Suppressor macrophage treated with lipopolysaccharide for 1 hour (primary cell): ENCODE results near the gene MCTP2.

Experiments
- DNase-seq, 3 donors: peaks; one replicate each; pipeline ENCODE4 v3.0.0-alpha.2; 2020 to 2022

MCTP2 gene

GRCh38 chr15:94306700-94307650 is 75.6 kb downstream of the MCTP2 start:
- peak; percentile 22 to 36 (median 32) for DNase-seq

GRCh38 chr15:94312946-94313345 is 81.6 kb downstream of the MCTP2 start:
- DNase-seq: peak; percentile 34 to 53 (median 41)

- DNase-seq: no peak
These were observed 83.3 kb downstream of the MCTP2 start for GRCh38 chr15:94314639-94315038.

- DNase-seq: no peak
These were observed 85.8 kb downstream of the MCTP2 start for GRCh38 chr15:94317211-94317610.

GRCh38 chr15:94322141-94322540 is 90.8 kb downstream of the MCTP2 start:
- DNase-seq: peak; percentile 33 to 81 (median 78)

GRCh38 chr15:94323076-94323475 is 91.7 kb downstream of the MCTP2 start:
- DNase-seq: no peak

GRCh38 chr15:94324117-94324826 is 92.9 kb downstream of the MCTP2 start:
- peak; percentile 71 to 83 (median 72) for DNase-seq

GRCh38 chr15:94324835-94325767 is 93.7 kb downstream of the MCTP2 start:
- no peak for DNase-seq

GRCh38 chr15:94327356-94327936 is 96.1 kb downstream of the MCTP2 start:
- DNase-seq: peak; percentile 51 to 64 (median 52)

- DNase-seq: no peak
These were observed 100.4 kb downstream of the MCTP2 start for GRCh38 chr15:94331731-94332130.

- no peak for DNase-seq
These were observed 104.3 kb downstream of the MCTP2 start for GRCh38 chr15:94335616-94336015.

- no peak for DNase-seq
These were observed 105.6 kb downstream of the MCTP2 start for GRCh38 chr15:94336817-94337467.

- DNase-seq: no peak
These were observed 107.0 kb downstream of the MCTP2 start for GRCh38 chr15:94338243-94338846.

- DNase-seq: no peak
These were observed 114.9 kb downstream of the MCTP2 start for GRCh38 chr15:94346282-94346681.

GRCh38 chr15:94348084-94348483 is 116.7 kb downstream of the MCTP2 start:
- DNase-seq: no peak

GRCh38 chr15:94351031-94351535 is 119.7 kb downstream of the MCTP2 start:
- no peak for DNase-seq

- no peak for DNase-seq
These were observed 121.5 kb downstream of the MCTP2 start for GRCh38 chr15:94352636-94353487.

- DNase-seq: no peak
These were observed 122.1 kb downstream of the MCTP2 start for GRCh38 chr15:94353488-94353820.

GRCh38 chr15:94354655-94355054 is 123.3 kb downstream of the MCTP2 start:
- DNase-seq: no peak

- no peak for DNase-seq
These were observed 128.4 kb downstream of the MCTP2 start for GRCh38 chr15:94359716-94360115.
